ENCODE results near the gene MAGI2. TPM values are rescaled to one million over a fixed set of nuclear protein-coding genes. Genes with fewer than 3 reads are reported as not detected.

MAGI2 gene
- total RNA-seq, 1 experiment from 2014 or later = 0.22 TPM

GRCh38 chr7:78702770-78703169, 750.7 kb downstream of the MAGI2 start:
- no peak overlapping the region for H3K27ac ChIP-seq (ENCODE audit: low read depth, low read length)
- no peak overlapping the region for H2AFZ ChIP-seq (ENCODE audit: low read depth, low read length, poor library complexity, severe bottlenecking)
- no peaks in the 10 kb centered on the region for H3K36me3 ChIP-seq (ENCODE audit: control insufficient read depth in 1 of 2, insufficient read depth in 2 of 2, low read length in 2 of 2)
- H3K27me3 ChIP-seq (ENCODE audit: insufficient read depth, low read length) = no peaks in the 10 kb centered on the region
- no peak overlapping the region for H3K9ac ChIP-seq (ENCODE audit: low read length)
- POLR2A ChIA-PET = no interaction called here
- no peak overlapping the region for H3K4me2 ChIP-seq (ENCODE audit: low read length)
- no peaks in the 10 kb centered on the region for H3K9me3 ChIP-seq (ENCODE audit: control insufficient read depth in 1 of 2, insufficient read depth in 1 of 2, low read depth in 1 of 2, low read length in 2 of 2)
- ATAC-seq = no peak
- no peaks in the 10 kb centered on the region for H3K9me2 ChIP-seq (ENCODE audit: insufficient read depth)
- H4K20me1 ChIP-seq (ENCODE audit: insufficient read depth) = no peaks in the 10 kb centered on the region
- TF ChIP-seq EZH2 (IDR thresholded peaks at IDR 0.05) = no peak
- no peak for TF ChIP-seq CEBPB (IDR thresholded peaks at IDR 0.05; ENCODE audit: low read depth)
- no peak for TF ChIP-seq POLR2A (IDR thresholded peaks at IDR 0.05; ENCODE audit: borderline replicate concordance, extremely low read depth, insufficient read depth, insufficient read length)
- TF ChIP-seq SRF (IDR thresholded peaks at IDR 0.05; ENCODE audit: low read depth) = no peak
- TF ChIP-seq ZBTB33 (IDR thresholded peaks at IDR 0.05; ENCODE audit: extremely low read depth, insufficient replicate concordance, low read length) = no peak
- no peak for DNase-seq (ENCODE audit: low read depth, low spot score)
- H3K79me2 ChIP-seq (ENCODE audit: insufficient read depth, low read length) = no peaks in the 10 kb centered on the region
- BruUV-seq (replicated peaks) = no TSS peak
- no peaks in the 10 kb centered on the region for H3K4me1 ChIP-seq (ENCODE audit: control insufficient read depth in 1 of 2, insufficient read depth in 2 of 2, low read length in 2 of 2)
- RAD21 ChIA-PET (ENCODE audit: low non-redundant PET in 1 of 2, low total read pairs in 2 of 2, uncharacterized antibody in 2 of 2, unreplicated experiment in 2 of 2) = no interaction called here
- intact Hi-C loops (cut with micrococcal nuclease) = no loop called here
- H3K4me3 ChIP-seq (replicated peaks in 1 of 2; ENCODE audit: low read depth in 1 of 2, low read length in 2 of 2) = no peak overlapping the region
- CTCF ChIA-PET = no interaction called here

DNA sequence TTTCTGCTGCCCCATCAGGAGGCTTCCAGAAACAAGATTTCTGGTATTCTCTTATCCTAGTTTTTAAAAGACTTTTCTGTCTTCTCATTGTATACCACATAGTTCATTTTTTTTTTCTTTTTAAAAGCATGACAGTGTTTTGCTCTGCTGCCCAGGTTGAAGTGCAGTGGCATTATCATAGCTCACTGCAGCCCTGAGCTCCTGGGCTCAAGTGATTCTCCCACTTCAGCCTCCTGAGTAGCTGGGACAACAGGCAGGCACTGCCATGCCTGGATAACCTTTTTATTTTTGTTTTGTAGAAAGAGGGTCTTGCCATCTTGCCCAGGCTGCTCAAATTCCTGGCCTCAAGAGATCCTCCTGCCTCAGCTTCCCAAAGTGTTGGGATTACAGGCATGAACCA, 757.6 kb downstream of the MAGI2 start:
- Histone ChIP-seq H3K27me3 (ENCODE audit: insufficient read depth, low read length) (peaks cover 21% of the 10 kb centered on the region), H3K9ac (ENCODE audit: low read length) (no peak overlapping the region), H3K79me2 (ENCODE audit: insufficient read depth, low read length) (no peaks in the 10 kb centered on the region), H3K4me2 (ENCODE audit: low read length) (no peak overlapping the region), H3K4me1 (ENCODE audit: control insufficient read depth in 1 of 2, insufficient read depth in 2 of 2, low read length in 2 of 2) (no peaks in the 10 kb centered on the region), H3K27ac (ENCODE audit: low read depth, low read length) (no peak overlapping the region), H3K4me3 (replicated peaks in 1 of 2; ENCODE audit: low read depth in 1 of 2, low read length in 2 of 2) (no peak overlapping the region), H2AFZ (ENCODE audit: low read depth, low read length, poor library complexity, severe bottlenecking) (no peak overlapping the region), H3K36me3 (ENCODE audit: control insufficient read depth in 1 of 2, insufficient read depth in 2 of 2, low read length in 2 of 2) (no peaks in the 10 kb centered on the region), H4K20me1 (ENCODE audit: insufficient read depth) (0 out of 2 replicates have a peak, but pooled peaks cover 4% of the 10 kb centered on the region), H3K9me3 (ENCODE audit: control insufficient read depth in 1 of 2, insufficient read depth in 1 of 2, low read depth in 1 of 2, low read length in 2 of 2) (no peaks in the 10 kb centered on the region), H3K9me2 (ENCODE audit: insufficient read depth) (no peaks in the 10 kb centered on the region)
- no peak for DNase-seq (ENCODE audit: low read depth, low spot score)
- ChIA-PET CTCF (no interaction called here), RAD21 (ENCODE audit: low non-redundant PET in 1 of 2, low total read pairs in 2 of 2, uncharacterized antibody in 2 of 2, unreplicated experiment in 2 of 2) (no interaction called here), POLR2A (no interaction called here)
- no peak for ATAC-seq
- intact Hi-C loops (cut with micrococcal nuclease) = no loop called here
- no peak for TF ChIP-seq POLR2A (IDR thresholded peaks at IDR 0.05; ENCODE audit: borderline replicate concordance, extremely low read depth, insufficient read depth, insufficient read length)
- no peak for TF ChIP-seq TCF7L2 (IDR thresholded peaks at IDR 0.05; ENCODE audit: borderline replicate concordance, extremely low read depth, insufficient read depth, insufficient read length)
- no peak for TF ChIP-seq POLR2AphosphoS5 (IDR thresholded peaks at IDR 0.05; ENCODE audit: low read depth, low read length)
- TF ChIP-seq YY1 (IDR thresholded peaks at IDR 0.05; ENCODE audit: extremely low read depth, insufficient replicate concordance, low read depth, low read length) = no peak
- no peak for TF ChIP-seq SP1 (IDR thresholded peaks at IDR 0.05; ENCODE audit: low read depth)
- no peak for TF ChIP-seq JUND (IDR thresholded peaks at IDR 0.05)
- no peak for TF ChIP-seq EGR1 (IDR thresholded peaks at IDR 0.05; ENCODE audit: low read depth)
- TF ChIP-seq ZBTB33 (IDR thresholded peaks at IDR 0.05; ENCODE audit: extremely low read depth, insufficient replicate concordance, low read length) = no peak
- TF ChIP-seq ZFX (IDR thresholded peaks at IDR 0.05) = no peak
- TF ChIP-seq MAX (IDR thresholded peaks at IDR 0.05) = no peak
- TF ChIP-seq, protein P1, sequence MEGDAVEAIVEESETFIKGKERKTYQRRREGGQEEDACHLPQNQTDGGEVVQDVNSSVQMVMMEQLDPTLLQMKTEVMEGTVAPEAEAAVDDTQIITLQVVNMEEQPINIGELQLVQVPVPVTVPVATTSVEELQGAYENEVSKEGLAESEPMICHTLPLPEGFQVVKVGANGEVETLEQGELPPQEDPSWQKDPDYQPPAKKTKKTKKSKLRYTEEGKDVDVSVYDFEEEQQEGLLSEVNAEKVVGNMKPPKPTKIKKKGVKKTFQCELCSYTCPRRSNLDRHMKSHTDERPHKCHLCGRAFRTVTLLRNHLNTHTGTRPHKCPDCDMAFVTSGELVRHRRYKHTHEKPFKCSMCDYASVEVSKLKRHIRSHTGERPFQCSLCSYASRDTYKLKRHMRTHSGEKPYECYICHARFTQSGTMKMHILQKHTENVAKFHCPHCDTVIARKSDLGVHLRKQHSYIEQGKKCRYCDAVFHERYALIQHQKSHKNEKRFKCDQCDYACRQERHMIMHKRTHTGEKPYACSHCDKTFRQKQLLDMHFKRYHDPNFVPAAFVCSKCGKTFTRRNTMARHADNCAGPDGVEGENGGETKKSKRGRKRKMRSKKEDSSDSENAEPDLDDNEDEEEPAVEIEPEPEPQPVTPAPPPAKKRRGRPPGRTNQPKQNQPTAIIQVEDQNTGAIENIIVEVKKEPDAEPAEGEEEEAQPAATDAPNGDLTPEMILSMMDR (IDR thresholded peaks at IDR 0.05 in 2 of 3, conservative IDR thresholded peaks at IDR 0.05 in 1 of 3; ENCODE audit: borderline replicate concordance in 1 of 3, insufficient read depth in 1 of 3, low read depth in 2 of 3, low read length in 2 of 3) = no peak
- no TSS peak for BruUV-seq (replicated peaks)
